ENCODE results near the gene OSBPL3.

The OSBPL3 gene

DNA sequence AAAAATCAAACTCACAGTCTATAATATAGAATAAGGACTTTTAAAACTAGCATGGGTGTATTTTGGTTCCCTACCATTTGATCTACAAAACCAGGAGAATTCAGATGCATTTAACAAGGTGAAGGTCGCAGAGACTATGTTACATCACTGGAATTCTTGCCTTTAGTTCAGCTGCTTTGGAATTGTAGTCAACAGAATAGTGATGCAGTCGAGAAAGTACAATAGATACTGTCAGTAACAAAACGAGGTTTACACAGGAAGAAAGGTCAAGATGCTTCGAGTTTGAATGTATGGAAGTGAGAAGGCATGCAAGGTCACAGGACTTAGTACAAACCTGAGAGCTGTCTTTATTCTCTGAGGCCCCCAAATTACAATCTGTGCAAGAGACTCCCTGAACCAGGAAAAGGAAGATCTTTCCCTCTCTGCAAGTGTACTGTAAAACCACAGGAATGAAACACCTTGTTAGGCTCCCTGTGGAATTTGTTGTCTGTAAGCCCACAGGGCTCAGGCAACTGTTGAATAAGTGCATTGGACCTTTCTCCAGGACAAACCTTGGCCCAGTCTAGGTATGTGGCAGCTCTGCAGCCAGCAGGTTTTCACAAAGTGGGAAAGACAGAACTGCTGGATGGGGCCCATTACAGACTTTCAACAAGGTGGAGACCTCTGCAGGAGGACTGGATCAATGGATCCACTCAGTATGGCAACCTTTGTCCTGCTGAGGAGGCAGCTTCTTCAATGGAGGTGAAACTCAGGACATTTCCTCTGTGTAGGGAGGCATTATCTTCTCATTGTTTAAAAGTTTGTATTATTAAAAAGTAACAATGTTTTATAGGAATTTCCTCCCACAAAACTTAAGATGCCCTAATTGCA is 121.6 kb downstream of the OSBPL3 start:
- no peak for DNase-seq

GRCh38 chr7:24857623-24858022 is 122.4 kb downstream of the OSBPL3 start:
- DNase-seq: no peak

- DNase-seq: no peak
These were observed 125.1 kb downstream of the OSBPL3 start for GRCh38 chr7:24854866-24855265.

DNA sequence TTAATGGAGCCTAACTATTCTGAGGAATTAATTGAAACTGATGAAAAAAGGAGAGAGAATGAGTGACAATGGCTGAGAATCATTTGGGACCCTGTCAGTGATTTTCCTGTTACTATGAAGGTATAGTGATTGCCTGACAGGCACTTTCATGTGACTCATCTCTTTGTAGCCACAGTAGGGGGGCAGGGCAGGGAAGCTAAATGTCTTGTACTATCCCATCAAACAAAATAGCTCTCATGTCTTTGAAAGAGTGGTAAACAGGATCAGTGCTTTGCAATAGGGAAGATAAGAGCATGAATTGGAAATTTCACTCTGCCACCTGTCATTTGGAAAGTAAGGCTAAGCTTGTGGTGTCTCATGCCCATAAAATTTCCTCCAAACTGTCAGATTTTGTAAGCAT is 128.2 kb downstream of the OSBPL3 start:
- DNase-seq: no peak

- DNase-seq: no peak
These were observed 131.1 kb downstream of the OSBPL3 start for GRCh38 chr7:24848878-24849277.

- DNase-seq: no peak
These were observed 132.2 kb downstream of the OSBPL3 start for GRCh38 chr7:24847754-24848153.

DNA sequence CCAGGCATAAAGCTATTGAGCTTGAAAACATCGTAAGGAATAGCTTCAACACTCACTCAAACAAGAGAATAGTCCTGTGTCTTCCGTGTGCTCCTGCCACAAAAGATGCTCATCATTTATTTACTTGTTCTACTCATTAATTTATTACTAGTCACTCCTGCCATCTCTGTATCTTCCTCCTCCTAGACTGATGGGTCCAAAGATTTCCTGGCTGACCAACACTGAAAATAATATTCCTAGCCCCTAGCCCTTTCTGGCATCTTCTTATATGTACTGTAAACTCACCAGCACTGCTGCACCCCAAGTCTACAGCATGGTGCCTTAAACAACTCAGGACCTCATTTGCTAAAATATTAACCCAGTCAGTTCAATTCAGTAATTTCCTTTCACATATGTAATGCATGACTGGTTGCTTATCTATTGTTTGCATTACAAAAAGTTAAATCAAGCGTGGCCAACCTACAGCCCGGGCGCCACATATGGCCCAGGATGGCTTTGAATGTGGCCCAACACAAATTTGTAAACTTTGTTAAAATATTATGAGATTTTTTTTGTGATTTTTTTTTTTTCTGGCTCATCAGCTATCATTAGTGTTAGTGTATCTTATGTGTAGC is 136.1 kb downstream of the OSBPL3 start:
- DNase-seq: no peak

DNA sequence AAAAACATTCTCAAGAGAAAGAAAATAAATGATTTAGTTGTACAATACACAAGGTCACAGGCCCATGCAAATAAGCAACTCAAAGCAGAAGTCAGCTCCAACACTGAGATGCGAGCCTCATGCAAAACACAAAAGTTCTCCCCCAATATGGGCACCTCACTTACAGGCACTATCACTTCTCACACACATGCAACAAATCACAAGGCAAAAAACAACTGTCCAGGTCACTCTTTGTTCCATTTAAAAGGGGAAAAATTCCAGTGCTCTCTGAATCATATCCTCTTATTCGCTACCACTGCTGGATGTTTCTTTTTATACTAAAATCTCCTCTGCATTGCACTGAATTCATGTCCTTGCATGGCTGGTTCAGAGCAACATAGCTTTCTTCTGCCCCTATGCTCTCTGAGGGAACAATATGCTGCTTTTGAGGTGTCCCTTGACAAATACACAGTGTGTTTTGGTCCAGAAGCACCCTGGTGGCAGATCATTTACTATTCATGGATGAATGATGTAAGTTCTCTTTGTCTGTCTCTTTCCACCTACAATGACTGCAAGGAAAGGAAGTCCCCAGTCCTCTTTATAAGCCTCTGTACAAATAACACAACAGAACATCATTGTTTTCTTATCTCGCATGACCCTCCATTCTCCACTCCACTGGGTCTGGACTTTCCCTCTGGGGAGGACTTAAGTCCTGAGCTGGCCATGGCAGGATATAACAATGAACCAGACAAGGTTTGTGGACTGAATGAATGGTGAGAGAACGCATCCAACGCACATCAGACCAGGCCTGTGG is 137.3 kb downstream of the OSBPL3 start:
- DNase-seq: no peak

DNA sequence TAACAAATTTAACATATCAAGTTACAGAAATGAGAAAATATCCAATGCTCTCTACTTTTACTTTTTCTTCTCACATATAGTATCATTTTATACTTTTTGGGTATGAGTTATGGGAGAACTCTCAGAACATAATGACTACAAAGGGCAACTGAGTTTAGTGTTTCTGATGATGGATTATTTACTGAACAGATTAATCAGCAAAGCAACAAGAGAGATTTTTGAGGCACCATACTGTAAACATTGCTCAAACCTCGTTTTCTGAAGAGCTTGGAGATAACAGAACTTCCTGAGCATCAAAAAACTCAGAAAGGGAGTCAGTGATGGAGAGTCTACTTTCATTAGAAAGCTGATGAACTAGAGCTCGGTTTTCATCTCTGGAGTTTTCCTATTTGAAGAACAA is 137.9 kb downstream of the OSBPL3 start:
- DNase-seq: no peak

DNA sequence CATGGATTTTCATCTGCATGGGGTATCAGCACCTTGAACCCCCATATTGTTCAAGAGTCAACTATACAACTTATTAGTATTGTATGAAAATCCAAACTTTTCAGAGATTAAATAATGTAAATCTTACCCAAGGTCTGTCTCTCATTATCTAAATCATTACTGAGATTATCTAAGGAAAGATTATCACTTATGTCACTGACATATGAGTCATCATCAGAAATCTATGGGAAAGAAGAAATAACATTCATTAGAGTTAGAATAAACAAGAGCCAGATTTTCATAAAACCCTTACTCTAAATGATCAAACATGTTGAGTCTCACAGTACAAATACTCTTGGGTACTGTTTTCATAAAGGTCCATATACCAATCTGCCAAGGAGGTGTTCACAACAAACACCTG is 139.4 kb downstream of the OSBPL3 start:
- no peak for DNase-seq

- DNase-seq: no peak
These were observed 143.9 kb downstream of the OSBPL3 start for GRCh38 chr7:24836084-24836483.

DNA sequence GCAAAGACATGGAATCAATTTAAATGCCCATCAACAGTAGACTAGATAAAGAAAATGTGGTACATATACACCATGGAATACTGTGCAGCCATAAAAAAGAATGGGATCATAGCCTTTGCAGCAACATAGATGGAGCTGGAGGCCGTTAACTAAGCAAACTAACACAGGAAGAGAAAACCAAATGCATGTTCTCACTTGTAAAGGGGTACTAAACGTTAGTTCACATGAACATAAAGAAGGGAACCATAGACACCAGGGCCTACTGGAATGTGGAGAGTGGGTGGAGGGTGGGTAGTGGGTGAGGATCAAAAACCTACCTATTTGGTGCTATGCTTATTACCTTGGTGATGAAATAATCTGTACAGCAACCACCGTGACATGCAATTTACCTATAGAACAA is 144.3 kb downstream of the OSBPL3 start:
- DNase-seq: no peak

GRCh38 chr7:24834128-24834798 is 145.7 kb downstream of the OSBPL3 start:
- DNase-seq: no peak

GRCh38 chr7:24833549-24833948 is 146.4 kb downstream of the OSBPL3 start:
- no peak for DNase-seq

DNA sequence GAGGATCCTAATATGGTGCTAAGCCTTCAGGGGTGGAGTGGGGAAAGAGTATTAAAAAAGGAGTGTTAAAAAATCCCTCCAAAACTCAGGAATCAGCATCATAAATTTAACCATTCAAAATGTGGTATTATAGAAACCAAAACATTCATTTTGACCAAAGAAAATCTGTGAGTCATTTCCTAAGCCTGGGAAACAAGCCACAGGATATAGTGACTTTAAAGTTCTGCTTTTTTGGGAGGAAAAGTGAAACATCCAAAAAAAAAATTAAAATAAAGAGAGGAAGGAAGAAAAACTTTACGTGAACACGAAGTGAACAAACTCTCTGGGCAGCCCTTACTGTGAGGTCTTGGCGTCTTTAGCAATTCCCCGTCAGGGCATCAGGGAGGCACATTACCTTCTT is 148.7 kb downstream of the OSBPL3 start:
- DNase-seq: no peak

DNA sequence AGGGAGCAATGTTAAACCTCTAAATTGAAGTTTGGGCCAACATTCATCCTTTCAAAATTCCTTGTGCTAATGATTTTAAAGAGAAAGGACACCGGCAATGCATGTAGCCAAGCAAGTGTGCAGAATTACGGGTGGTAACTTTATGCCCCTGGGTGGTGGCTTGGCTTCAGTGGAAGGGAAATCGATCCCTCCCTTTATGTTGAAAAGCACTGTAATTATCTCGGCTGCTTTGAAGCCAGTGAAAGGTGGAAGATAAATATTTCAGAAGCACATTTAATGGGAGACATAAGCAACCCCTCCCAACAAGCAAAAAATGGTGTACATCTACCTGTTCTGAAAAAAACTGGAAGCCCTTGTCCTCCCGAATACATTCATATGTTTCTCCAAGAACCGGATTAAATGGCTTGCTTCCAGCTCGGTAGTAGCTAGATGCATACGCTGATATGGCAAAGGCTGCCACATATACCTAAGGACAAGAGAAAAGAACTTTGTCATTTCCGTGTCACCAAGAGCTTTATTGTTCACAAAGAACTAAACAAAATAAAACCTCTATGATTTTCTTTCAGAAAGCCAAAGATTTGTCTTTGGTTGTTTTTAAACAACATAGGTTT is 149.4 kb downstream of the OSBPL3 start:
- DNase-seq: no peak

DNA sequence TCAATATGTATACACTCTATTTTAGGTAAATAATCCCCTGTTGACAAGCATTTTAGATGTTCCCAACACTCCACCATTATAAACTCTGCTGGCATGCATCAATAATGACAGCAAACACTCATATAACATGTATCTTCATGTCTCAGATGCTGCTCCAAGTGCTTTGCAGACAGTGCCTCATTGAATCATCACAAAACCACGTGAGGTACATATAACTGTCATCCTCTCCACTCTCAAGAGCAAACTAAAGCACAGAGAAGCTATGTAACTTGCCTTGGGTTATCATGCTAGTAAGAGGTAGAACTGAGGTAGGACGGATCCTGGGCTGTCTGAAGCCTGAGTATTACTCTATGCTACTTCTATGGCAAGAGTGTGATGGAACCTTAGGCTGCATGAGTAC is 150.2 kb downstream of the OSBPL3 start:
- DNase-seq: no peak

- DNase-seq: no peak
These were observed 150.9 kb downstream of the OSBPL3 start for GRCh38 chr7:24828891-24829661.

- DNase-seq: no peak
These were observed 152.4 kb downstream of the OSBPL3 start for GRCh38 chr7:24827589-24827988.

DNA sequence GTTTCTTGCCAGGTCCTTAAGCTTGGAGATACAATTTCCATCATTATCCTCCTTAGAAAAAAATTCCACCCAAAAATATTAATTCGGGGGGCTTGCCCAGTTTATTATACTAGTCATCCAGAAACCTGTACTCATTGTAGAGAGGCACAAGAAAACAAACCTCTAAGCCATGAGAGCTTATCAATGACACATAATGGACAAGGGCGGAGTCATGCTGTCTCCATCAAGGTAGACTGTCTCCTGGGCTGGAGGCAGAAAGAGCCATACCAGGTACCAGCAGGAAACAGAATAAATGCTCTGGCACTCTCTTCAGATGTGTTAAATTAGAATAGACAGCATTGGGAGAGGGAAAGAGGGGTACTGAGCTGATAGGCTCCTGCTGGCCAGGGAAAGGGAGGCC is 153.0 kb downstream of the OSBPL3 start:
- no peak for DNase-seq

GRCh38 chr7:24826662-24827020 is 153.3 kb downstream of the OSBPL3 start:
- no peak for DNase-seq
